Thyroid gland (tissue), 4 donors: Measurements from ENCODE around the gene POLR3GL. TPM values are rescaled to one million over a fixed set of nuclear protein-coding genes. Genes with fewer than 3 reads are reported as not detected.
"Not testable (repeated sequence)": the region's sequence is repeated elsewhere in the genome, so short reads cannot be mapped to it uniquely, and the experiment has no call there.

Source experiments
- DNase-seq, 2 donors: peaks; one replicate each; pipeline ENCODE4 v3.0.0-alpha.2; 2019
- H3K27ac ChIP-seq, 3 donors: fragments of 200-600 bp; sonication (generic); 1 replicate in 2 of 3; 2 replicates in 1 of 3; pipeline ENCODE4 v1.5.1; 2016 to 2019; ENCODE audit warnings: mild to moderate bottlenecking in 1 of 3, moderate library complexity in 1 of 3
- H3K27me3 ChIP-seq: fragments of 200-600 bp; sonication (generic); one replicate; pipeline ENCODE4 v1.5.1; 2019
- H3K36me3 ChIP-seq, 2 donors: fragments of 200-600 bp; sonication (generic); one replicate each; pipeline ENCODE4 v1.5.1; 2016 to 2019
- H3K4me1 ChIP-seq, 2 donors: fragments of 200-600 bp; sonication (generic); one replicate each; pipeline ENCODE4 v1.5.1; 2017 to 2019
- H3K4me3 ChIP-seq, 3 donors: fragments of 200-600 bp; sonication (generic); replicated peaks in 1 of 3; 1 replicate in 2 of 3; 2 replicates in 1 of 3; pipeline ENCODE4 v1.5.1; 2016; ENCODE audit warnings: mild to moderate bottlenecking in 1 of 3
- H3K9me3 ChIP-seq: fragments of 200-600 bp; sonication (generic); one replicate; pipeline ENCODE4 v1.5.1; 2017
- POLR2A ChIP-seq, 2 donors: fragments of 450-650 bp; IDR thresholded peaks; one replicate each; pipeline ENCODE4 v1.6.1; 2017; ENCODE audit warnings: antibody characterized with exemption in 2 of 2, mild to moderate bottlenecking in 2 of 2, moderate library complexity in 1 of 2
- whole genome bisulfite sequencing, 2 donors: methylation state at CpG; one replicate each; pipeline ENCODE4 v1.1.5; 2017; 5-methylcytosine and 5-hydroxymethylcytosine counted together
- intact Hi-C: fragments of 100-400 bp; cut with DNase I; formaldehyde crosslinking; loops from one replicate; pipeline ENCODE4 v1.15.1; 2023
- total RNA-seq, 4 donors: library from RNA; depleted of rRNA; stranded (reverse); fragments of >200 nt; gene quantifications; one replicate each; pipeline ENCODE4 v1.2.3, GENCODE V29; 2016
- TF ChIP-seq, protein P1 (sequence below), 6 experiments: fragments of 200-600 bp in 3 of 6; fragments of 450-650 bp in 3 of 6; sonication (generic) in 3 of 6; IDR thresholded peaks; one replicate each; pipeline ENCODE4 v1.5.1; 2016 to 2019; ENCODE audit warnings: antibody characterized with exemption in 6 of 6, mild to moderate bottlenecking in 2 of 6, inconsistent platforms in 1 of 6, moderate library complexity in 1 of 6

Gene POLR3GL
- total RNA-seq, 4 donors from 2014 or later, result 12.5 to 36.4 (median 22.7) TPM

GRCh38 chr1:145918992-145919939, 45.2 kb upstream of the POLR3GL start:
- WGBS, 2 donors, result 3 to 5% methylated on average over 22 to 32 of the region's 33 CpGs
- H3K9me3 ChIP-seq, result no peaks in the 10 kb centered on the region
- H3K27ac ChIP-seq, result peak overlapping the region; percentile 48 to 96 (median 94)
- peak; percentile 81 for DNase-seq
- intact Hi-C loops, result loop anchor here (5.0 kb wide), 1 partner anchor 38 kb away; the partner anchor contains the start of gene LIX1L
- H3K27me3 ChIP-seq, result no peaks in the 10 kb centered on the region
- TF ChIP-seq POLR2A (IDR thresholded peaks at IDR 0.05), result peak in 1 of 2 donors; percentile 50
- TF ChIP-seq, protein P1, sequence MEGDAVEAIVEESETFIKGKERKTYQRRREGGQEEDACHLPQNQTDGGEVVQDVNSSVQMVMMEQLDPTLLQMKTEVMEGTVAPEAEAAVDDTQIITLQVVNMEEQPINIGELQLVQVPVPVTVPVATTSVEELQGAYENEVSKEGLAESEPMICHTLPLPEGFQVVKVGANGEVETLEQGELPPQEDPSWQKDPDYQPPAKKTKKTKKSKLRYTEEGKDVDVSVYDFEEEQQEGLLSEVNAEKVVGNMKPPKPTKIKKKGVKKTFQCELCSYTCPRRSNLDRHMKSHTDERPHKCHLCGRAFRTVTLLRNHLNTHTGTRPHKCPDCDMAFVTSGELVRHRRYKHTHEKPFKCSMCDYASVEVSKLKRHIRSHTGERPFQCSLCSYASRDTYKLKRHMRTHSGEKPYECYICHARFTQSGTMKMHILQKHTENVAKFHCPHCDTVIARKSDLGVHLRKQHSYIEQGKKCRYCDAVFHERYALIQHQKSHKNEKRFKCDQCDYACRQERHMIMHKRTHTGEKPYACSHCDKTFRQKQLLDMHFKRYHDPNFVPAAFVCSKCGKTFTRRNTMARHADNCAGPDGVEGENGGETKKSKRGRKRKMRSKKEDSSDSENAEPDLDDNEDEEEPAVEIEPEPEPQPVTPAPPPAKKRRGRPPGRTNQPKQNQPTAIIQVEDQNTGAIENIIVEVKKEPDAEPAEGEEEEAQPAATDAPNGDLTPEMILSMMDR (IDR thresholded peaks at IDR 0.05), result peak in 2 of 6 experiments; percentile 10 to 26
- H3K4me3 ChIP-seq, result peak overlapping the region; percentile 33 to 88 (median 80)
- H3K36me3 ChIP-seq, result peaks cover 0 to 11% of the 10 kb centered on the region in 2 donors
- peaks cover 17 to 19% of the 10 kb centered on the region in 2 donors for H3K4me1 ChIP-seq

DNA sequence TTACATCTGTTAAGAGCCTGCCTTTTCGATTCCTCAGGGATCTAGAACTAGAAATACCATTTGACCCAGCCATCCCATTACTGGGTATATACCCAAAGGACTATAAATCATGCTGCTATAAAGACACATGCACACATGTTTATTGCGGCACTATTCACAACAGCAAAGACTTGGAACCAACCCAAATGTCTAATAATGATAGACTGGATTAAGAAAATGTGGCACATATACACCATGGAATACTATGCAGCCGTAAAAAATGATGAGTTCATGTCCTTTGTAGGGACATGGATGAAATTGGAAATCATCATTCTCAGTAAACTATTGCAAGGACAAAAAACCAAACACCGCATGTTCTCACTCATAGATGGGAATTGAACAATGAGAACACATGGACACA, 44.2 kb upstream of the POLR3GL start:
- Histone ChIP-seq H3K4me1 (peaks cover 17 to 19% of the 10 kb centered on the region in 2 donors), H3K36me3 (peaks cover 0 to 11% of the 10 kb centered on the region in 2 donors)
- H3K4me3 ChIP-seq, H3K27me3 ChIP-seq, DNase-seq, intact Hi-C loops, H3K27ac ChIP-seq, H3K9me3 ChIP-seq: not testable (repeated sequence)
- WGBS, 2 donors, result 91 to 94% methylated on average over 2 to 4 of the region's 4 CpGs

DNA sequence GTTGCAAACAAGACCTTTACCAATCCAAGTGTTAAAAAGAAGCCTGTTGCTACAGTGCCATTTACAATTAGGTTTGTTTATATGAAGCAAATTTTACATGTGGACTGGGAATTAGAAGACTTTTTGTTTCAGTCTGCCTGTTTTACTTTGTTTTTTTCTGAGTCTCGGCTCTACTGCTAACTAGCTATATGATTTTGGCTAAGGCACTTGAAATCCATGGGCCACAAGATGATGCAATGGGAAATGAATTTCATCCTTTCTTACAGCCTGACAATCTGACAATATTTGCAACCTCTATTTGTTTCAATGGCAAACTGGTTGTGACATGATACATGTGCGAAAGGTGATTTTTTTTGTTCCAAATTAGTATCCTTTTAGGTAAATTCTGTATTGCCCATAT, 42.2 kb upstream of the POLR3GL start:
- Histone ChIP-seq H3K27me3 (no peaks in the 10 kb centered on the region), H3K36me3 (peaks cover 0 to 8% of the 10 kb centered on the region in 2 donors), H3K27ac (no peak overlapping the region), H3K4me1 (peaks cover 13 to 23% of the 10 kb centered on the region in 2 donors), H3K9me3 (no peaks in the 10 kb centered on the region), H3K4me3 (no peak overlapping the region)
- WGBS, 2 donors, result 86 to 89% methylated on average over 2 of the region's 2 CpGs
- intact Hi-C loops, result no loop called here
- no peak for DNase-seq
- TF ChIP-seq POLR2A (IDR thresholded peaks at IDR 0.05), result no peak
- TF ChIP-seq, protein P1 (IDR thresholded peaks at IDR 0.05), result no peak

- Histone ChIP-seq H3K9me3 (no peaks in the 10 kb centered on the region), H3K4me3 (peak overlapping the region; percentile 32 to 82 (median 40)), H3K36me3 (peaks cover 0 to 8% of the 10 kb centered on the region in 2 donors), H3K27me3 (no peaks in the 10 kb centered on the region), H3K4me1 (peaks cover 5 to 16% of the 10 kb centered on the region in 2 donors), H3K27ac (peak overlapping the region; percentile 93 to 96 (median 94))
- no peak for DNase-seq
- TF ChIP-seq, protein P1 (IDR thresholded peaks at IDR 0.05), result no peak
- TF ChIP-seq POLR2A (IDR thresholded peaks at IDR 0.05), result no peak
- intact Hi-C loops, result no loop called here
- 6 to 7% methylated on average over 19 of the region's 19 CpGs for WGBS, 2 donors
Observed at GRCh38 chr1:145926686-145927062, 37.8 kb upstream of the POLR3GL start.

DNA sequence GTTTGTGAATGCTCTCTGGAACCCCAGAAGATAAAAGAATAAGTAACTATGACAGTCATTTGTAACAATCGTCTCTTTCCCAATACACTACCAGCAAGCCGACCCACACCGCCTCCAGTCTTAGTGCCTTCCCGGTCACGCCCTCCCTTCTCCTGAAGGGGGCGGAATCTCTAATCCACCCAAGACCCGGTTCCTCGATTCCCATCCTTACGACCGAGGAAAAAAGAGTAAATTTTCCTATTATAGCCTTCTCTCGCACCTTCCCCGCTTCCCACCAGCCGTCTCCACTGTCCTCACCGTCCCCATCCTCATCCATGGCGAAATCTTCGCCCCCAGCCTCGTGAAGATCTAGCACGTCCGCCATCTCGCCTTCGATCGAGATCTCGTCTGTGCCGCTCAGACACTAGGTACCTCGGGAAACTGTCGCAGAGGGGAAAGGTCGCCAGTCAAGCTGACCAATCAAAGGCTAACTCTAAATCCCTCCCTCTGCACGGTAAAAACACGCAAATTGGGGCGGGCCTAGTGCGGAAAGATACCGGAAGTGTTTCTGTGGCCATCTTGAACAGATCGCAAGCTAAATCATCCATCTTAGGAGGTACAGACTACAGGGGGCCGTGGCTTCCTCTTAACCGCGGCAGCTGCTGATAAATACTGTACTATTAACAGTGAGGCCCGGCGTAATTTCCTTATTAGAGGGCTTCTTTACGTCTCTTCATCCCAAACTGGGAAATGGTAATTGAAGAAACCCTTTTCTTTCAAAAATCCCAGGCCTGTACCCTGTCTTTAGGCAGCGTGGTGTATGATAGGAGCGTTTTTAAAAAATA, 37.2 kb upstream of the POLR3GL start, which contains the start of gene RBM8A:
RBM8A (minus strand) TSS at position 422 of the 824 bp plus-strand sequence; CDS start at position 364, 58 bp downstream.
- intact Hi-C loops, result no loop called here

More for the DNA sequence above, 37.2 kb upstream of the POLR3GL start, which contains the start of gene RBM8A:
- peak within 1 kb of the TSS; percentile 93 to 96 (median 94) for H3K27ac ChIP-seq
- H3K4me3 ChIP-seq, result peak within 1 kb of the TSS; percentile 32 to 82 (median 40)
- no peaks in the 10 kb centered on the region for H3K27me3 ChIP-seq
- TF ChIP-seq POLR2A (IDR thresholded peaks at IDR 0.05), result peak; percentile 91 to 99
- TF ChIP-seq, protein P1 (IDR thresholded peaks at IDR 0.05), result peak; percentile 17 to 74 (median 48)
- H3K36me3 ChIP-seq, result peaks cover 0 to 8% of the 10 kb centered on the region in 2 donors
- peak; percentile 96 for DNase-seq
- WGBS, 2 donors, result 0% methylated on average over 41 of the region's 41 CpGs
- H3K9me3 ChIP-seq, result no peaks in the 10 kb centered on the region
- H3K4me1 ChIP-seq, result peaks cover 5 to 16% of the 10 kb centered on the region in 2 donors
